Right lobe of liver (tissue), 4 donors: ENCODE measurements around the gene RHOU.

Experiments used
- CTCF ChIP-seq, 4 donors: fragments of 200-600 bp in 3 of 4; fragments of 450-650 bp in 1 of 4; IDR thresholded peaks; one replicate each; pipeline versions ENCODE4 v1.5.1 to v1.8.0; 2016 to 2022; ENCODE audit warnings: antibody characterized with exemption in 4 of 4, mild to moderate bottlenecking in 2 of 4
- POLR2A ChIP-seq: fragments of 450-650 bp; IDR thresholded peaks from one replicate; pipeline ENCODE4 v1.6.1; 2017; ENCODE audit warnings: antibody characterized with exemption, mild to moderate bottlenecking
- donor health status: DM: no; HTN: no; CAD: no.
- donor health status: DM: no; HTN: no; CAD: no.
- donor health status: DM: no; HTN: yes; CAD: no.

- TF ChIP-seq CTCF (IDR thresholded peaks at IDR 0.05) (no peak), POLR2A (no peak)
Observed at GRCh38 chr1:228786361-228787129, 51.3 kb downstream of the RHOU start.
